SK-N-SH treated with all-trans-retinoic acid at 6 μM for 48 hours (cell line): ENCODE data around the gene SETD6.

Experiments used
- ATAC-seq: fragments of 200-7000 bp; cut with Tn5 transposase; 3 replicates; pipeline ENCODE4 v1.9.1; 2020; ENCODE audit warnings: mild to moderate bottlenecking, moderate library complexity
- ARNTL ChIP-seq: fragments of 450-650 bp; formaldehyde crosslinking; IDR thresholded peaks from 2 replicates; pipeline ENCODE4 v1.5.0; 2020; ENCODE audit warnings: low read depth, mild to moderate bottlenecking, moderate library complexity, borderline replicate concordance
- BACH2 ChIP-seq: fragments of 250-450 bp; sonication (Bioruptor Pico); IDR thresholded peaks from 2 replicates; pipeline ENCODE4 v1.9.0; 2021; ENCODE audit warnings: mild to moderate bottlenecking, borderline replicate concordance
- CREB5 ChIP-seq: fragments of 250-450 bp; sonication (Bioruptor Pico); IDR thresholded peaks from 2 replicates; pipeline ENCODE4 v1.5.1; 2020; ENCODE audit warnings: low read depth, mild to moderate bottlenecking, moderate library complexity
- CSDC2 ChIP-seq: fragments of 250-450 bp; sonication (Bioruptor Pico); IDR thresholded peaks from 2 replicates; pipeline ENCODE4 v1.5.0; 2020; ENCODE audit warnings: mild to moderate bottlenecking, moderate library complexity
- CSRNP3 ChIP-seq: fragments of 250-450 bp; sonication (Bioruptor Pico); IDR thresholded peaks from 2 replicates; pipeline ENCODE4 v1.5.1; 2021; ENCODE audit warnings: mild to moderate bottlenecking, moderate library complexity
- ESRRG ChIP-seq: fragments of 250-450 bp; sonication (Bioruptor Pico); IDR thresholded peaks from 2 replicates; pipeline ENCODE4 v1.6.1; 2021; ENCODE audit warnings: mild to moderate bottlenecking
- GLIS3 ChIP-seq: fragments of 250-450 bp; sonication (Bioruptor Pico); IDR thresholded peaks from 2 replicates; pipeline ENCODE4 v1.5.0; 2020; ENCODE audit warnings: mild to moderate bottlenecking, moderate library complexity
- ISL1 ChIP-seq: fragments of 250-450 bp; sonication (Bioruptor Pico); IDR thresholded peaks from 2 replicates; pipeline ENCODE4 v2.1.2; 2022; ENCODE audit warnings: mild to moderate bottlenecking, moderate library complexity
- OSR1 ChIP-seq: fragments of 250-450 bp; sonication (Bioruptor Pico); IDR thresholded peaks from 2 replicates; pipeline ENCODE4 v1.8.0; 2022; ENCODE audit warnings: moderate library complexity, mild to moderate bottlenecking, inconsistent platforms
- PATZ1 ChIP-seq: fragments of 250-450 bp; sonication (Bioruptor Pico); IDR thresholded peaks from 2 replicates; pipeline ENCODE4 v1.8.0; 2020; ENCODE audit warnings: mild to moderate bottlenecking, moderate library complexity, borderline replicate concordance
- POU6F1 ChIP-seq: fragments of 250-450 bp; sonication (Bioruptor Pico); IDR thresholded peaks from 2 replicates; pipeline ENCODE4 v1.8.0; 2021; ENCODE audit warnings: low read depth, mild to moderate bottlenecking, moderate library complexity, borderline replicate concordance
- PPARA ChIP-seq: fragments of 250-450 bp; sonication (Bioruptor Pico); IDR thresholded peaks from 2 replicates; pipeline ENCODE4 v1.5.0; 2020; ENCODE audit warnings: mild to moderate bottlenecking, borderline replicate concordance
- RARB ChIP-seq: fragments of 250-450 bp; sonication (Bioruptor Pico); IDR thresholded peaks from 2 replicates; pipeline ENCODE4 v1.8.0; 2021; ENCODE audit warnings: mild to moderate bottlenecking, moderate library complexity
- SNAI2 ChIP-seq: fragments of 250-450 bp; sonication (Bioruptor Pico); IDR thresholded peaks from 2 replicates; pipeline ENCODE4 v1.5.0; 2020; ENCODE audit warnings: mild to moderate bottlenecking, moderate library complexity
- TCF4 ChIP-seq: fragments of 250-450 bp; sonication (Bioruptor Pico); IDR thresholded peaks from 2 replicates; pipeline ENCODE4 v1.8.0; 2021; ENCODE audit warnings: mild to moderate bottlenecking, moderate library complexity, borderline replicate concordance
- TOX ChIP-seq: fragments of 250-450 bp; sonication (Bioruptor Pico); IDR thresholded peaks from 2 replicates; pipeline ENCODE4 v1.8.0; 2021; ENCODE audit warnings: mild to moderate bottlenecking, moderate library complexity, borderline replicate concordance
- TSHZ2 ChIP-seq: fragments of 250-450 bp; sonication (Bioruptor Pico); IDR thresholded peaks from 2 replicates; pipeline ENCODE4 v1.5.0; 2020; ENCODE audit warnings: mild to moderate bottlenecking, moderate library complexity
- ZC3H10 ChIP-seq: fragments of 250-450 bp; sonication (Bioruptor Pico); IDR thresholded peaks from 2 replicates; pipeline ENCODE4 v1.5.1; 2021; ENCODE audit warnings: mild to moderate bottlenecking, moderate library complexity
- ZFP3 ChIP-seq: fragments of 250-450 bp; sonication (Bioruptor Pico); IDR thresholded peaks from 2 replicates; pipeline ENCODE4 v1.5.0; 2020; ENCODE audit warnings: mild to moderate bottlenecking, moderate library complexity
- ZFP30 ChIP-seq: fragments of 450-650 bp; formaldehyde crosslinking; IDR thresholded peaks from 2 replicates; pipeline ENCODE4 v1.5.0; 2022; ENCODE audit warnings: mild to moderate bottlenecking, moderate library complexity
- ZNF565 ChIP-seq: fragments of 450-650 bp; formaldehyde crosslinking; conservative IDR thresholded peaks from 2 replicates; pipeline ENCODE4 v1.5.0; 2020; ENCODE audit warnings: low read depth, mild to moderate bottlenecking, moderate library complexity
- ZNF70 ChIP-seq: fragments of 450-650 bp; formaldehyde crosslinking; IDR thresholded peaks from 2 replicates; pipeline ENCODE4 v1.5.0; 2020; ENCODE audit warnings: mild to moderate bottlenecking, moderate library complexity
- ZNF8 ChIP-seq: fragments of 450-650 bp; formaldehyde crosslinking; IDR thresholded peaks from 2 replicates; pipeline ENCODE4 v1.5.0; 2020; ENCODE audit warnings: mild to moderate bottlenecking, moderate library complexity

Gene SETD6

GRCh38 chr16:58516768-58517107, 1.4 kb downstream of the SETD6 start:
- TF ChIP-seq ESRRG (no peak), ZFP3 (CRISPR knock-in tag) (no peak), BACH2 (no peak), ARNTL (CRISPR knock-in tag) (no peak), PPARA (CRISPR knock-in tag) (no peak)
- ATAC-seq: no peak

- TF ChIP-seq ZNF565 (CRISPR knock-in tag) (no peak), PATZ1 (no peak), ARNTL (CRISPR knock-in tag) (no peak), TSHZ2 (CRISPR knock-in tag) (no peak), ESRRG (no peak), ZNF70 (CRISPR knock-in tag) (no peak), BACH2 (no peak), TOX (CRISPR knock-in tag) (no peak), ZFP30 (no peak), POU6F1 (CRISPR knock-in tag) (no peak), CSDC2 (CRISPR knock-in tag) (no peak), TCF4 (CRISPR knock-in tag) (no peak), CREB5 (no peak), GLIS3 (no peak), PPARA (CRISPR knock-in tag) (no peak), ZNF8 (CRISPR knock-in tag) (no peak), SNAI2 (CRISPR knock-in tag) (no peak), ZFP3 (CRISPR knock-in tag) (no peak)
Observed at GRCh38 chr16:58518083-58518979, 3.0 kb downstream of the SETD6 start.

GRCh38 chr16:58518980-58519368, 3.7 kb downstream of the SETD6 start:
- TF ChIP-seq ARNTL (CRISPR knock-in tag) (no peak), ZNF8 (CRISPR knock-in tag) (no peak), BACH2 (no peak)
- no peak for ATAC-seq

More at GRCh38 chr16:58518083-58518979, 3.0 kb downstream of the SETD6 start:
- no peak for ATAC-seq

GRCh38 chr16:58519707-58520106, 4.4 kb downstream of the SETD6 start:
- no peak for ATAC-seq
- TF ChIP-seq CSRNP3 (CRISPR knock-in tag) (no peak), RARB (CRISPR knock-in tag) (no peak), ZFP30 (no peak), ZNF8 (CRISPR knock-in tag) (no peak), TCF4 (CRISPR knock-in tag) (no peak), PATZ1 (no peak), ARNTL (CRISPR knock-in tag) (no peak), ZFP3 (CRISPR knock-in tag) (no peak), ISL1 (CRISPR knock-in tag) (no peak), ESRRG (no peak), OSR1 (CRISPR knock-in tag) (no peak), ZC3H10 (CRISPR knock-in tag) (no peak), ZNF70 (CRISPR knock-in tag) (no peak), BACH2 (no peak), CREB5 (no peak)
